ENCODE measurements around the gene KLHL25.

KLHL25 gene

DNA sequence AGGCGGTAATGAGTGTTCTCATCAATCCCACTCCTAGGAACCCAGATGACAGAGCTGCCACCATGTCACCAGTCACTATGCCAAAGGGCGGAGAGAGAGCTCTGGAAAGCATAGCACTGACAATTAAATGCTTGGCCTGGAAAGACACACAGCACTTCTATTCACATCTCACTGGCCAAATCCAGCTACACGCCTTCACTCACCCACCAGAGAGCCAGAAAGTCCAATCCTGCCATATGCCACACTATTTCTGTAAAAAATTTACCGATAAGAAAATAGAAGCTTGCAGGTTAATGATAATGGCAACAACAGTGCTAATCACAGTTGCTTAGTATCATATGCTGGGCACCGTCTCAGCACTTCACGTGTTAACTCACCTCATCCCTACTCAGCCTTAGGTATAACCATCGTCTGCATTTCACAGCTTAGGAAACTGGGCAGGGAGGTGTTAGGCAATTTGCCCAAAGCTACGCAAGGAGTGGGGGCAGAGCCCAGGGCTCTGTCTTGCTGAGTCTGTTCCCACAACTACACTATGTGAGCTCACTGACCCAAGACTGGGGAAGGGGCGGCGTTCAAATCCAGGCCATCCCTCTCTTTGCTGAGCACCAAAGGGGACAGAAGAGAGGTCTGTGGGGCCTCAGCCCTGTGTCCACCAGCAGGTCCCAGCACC, 16.5 kb downstream of the KLHL25 start:
- DNase-seq (ENCODE audit: extremely low read depth in 1 of 2, low read depth in 1 of 2), result no peak

DNA sequence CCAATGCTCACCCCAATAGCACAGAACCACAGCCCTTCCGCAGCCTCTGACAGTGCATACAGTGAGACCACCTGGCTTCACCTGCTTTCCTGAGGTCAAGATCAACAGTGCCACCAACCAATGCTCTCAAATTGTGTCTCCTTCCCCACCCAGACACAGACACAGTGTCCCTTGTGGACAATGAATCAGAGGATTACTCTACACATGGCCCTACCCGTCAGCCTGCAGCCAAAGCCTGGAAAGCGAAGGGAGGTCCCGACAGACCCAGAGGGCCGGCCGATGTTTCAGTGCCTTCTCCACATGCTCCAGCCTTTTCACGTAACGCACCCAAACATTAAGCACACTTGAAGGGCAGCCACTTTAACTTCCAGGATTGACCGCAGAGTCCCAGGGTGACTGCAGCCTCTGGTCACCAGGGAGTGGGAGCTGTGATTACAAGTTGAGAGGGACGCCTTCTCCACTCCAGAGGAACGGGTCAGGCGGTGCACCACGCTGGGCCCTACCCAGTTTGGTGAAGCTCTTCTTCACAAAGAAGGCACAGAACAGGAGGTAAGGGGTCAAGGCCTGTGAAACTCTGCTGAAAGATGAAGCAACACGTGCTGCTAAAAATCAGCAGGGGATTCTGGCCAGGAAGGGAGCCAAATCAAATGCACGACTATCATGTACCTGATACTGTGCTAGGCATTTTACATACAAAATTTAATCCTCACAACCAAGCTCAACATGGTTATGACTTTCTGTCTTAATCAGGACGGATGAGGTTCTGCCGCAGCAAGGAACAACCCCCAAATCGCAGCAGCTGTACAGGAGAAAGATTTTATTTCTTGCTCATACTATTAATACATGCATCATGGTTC, 17.2 kb downstream of the KLHL25 start:
- DNase-seq (ENCODE audit: extremely low read depth in 1 of 2, low read depth in 1 of 2), result no peak

DNA sequence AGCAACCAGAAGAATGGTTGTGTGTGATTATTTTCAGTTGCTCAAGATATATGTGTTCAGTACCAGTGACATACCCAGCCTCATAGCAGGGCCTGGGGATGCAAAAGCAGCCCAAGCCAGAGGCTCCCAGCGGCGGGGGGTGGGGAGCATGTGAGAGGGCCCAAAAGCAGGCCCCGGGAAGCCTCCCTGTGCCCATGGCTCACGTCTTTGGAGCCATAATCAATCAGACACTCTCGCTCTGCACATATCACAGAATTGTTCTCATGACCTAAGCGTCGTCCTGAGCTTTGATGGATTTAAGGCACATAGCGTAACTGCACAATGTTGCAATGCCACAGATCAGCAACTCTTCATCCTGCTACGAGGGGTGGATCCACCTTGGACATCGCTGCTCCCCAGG, 20.8 kb downstream of the KLHL25 start:
- DNase-seq (ENCODE audit: extremely low read depth in 1 of 2, low read depth in 1 of 2), result no peak

DNA sequence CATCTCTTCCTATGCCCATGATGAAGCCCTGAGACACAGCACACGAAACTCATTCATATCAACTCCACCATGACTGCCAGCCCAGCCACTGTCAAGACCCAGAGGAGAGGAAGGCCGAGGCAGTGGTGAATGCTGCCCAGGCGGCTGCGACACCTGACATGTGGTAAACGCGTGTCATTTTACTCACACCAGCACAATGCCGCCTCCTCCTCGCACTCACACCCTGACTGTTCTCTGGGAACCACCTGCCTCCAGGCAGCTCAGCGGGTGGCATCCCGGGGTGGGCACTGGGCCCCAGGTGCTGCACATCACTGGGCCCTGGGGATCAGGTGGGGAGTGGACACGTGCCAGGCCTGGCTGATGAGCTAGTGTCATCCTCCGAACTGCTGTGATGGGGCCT, 21.5 kb downstream of the KLHL25 start:
- no peak for DNase-seq (ENCODE audit: extremely low read depth in 1 of 2, low read depth in 1 of 2)

DNA sequence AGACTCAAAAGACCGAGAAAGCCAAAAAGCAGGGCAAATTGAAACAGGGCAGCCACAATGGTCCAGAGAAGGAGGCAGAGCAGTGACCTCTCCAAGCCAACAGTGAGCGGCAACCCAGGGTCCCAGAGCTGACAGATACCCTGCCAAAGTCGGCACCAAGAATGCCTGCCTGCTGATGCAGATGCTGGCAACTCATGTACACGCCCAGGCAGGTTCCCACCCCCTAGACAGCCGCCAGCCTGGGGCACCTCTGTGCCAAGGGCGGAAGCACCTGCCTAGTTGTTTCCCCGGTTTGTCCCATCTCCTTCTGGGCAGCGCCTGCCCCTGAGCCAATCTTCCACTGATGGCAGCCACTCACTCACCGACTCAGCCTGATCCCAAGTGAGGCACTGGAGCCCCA, 22.1 kb downstream of the KLHL25 start:
- DNase-seq (ENCODE audit: extremely low read depth in 1 of 2, low read depth in 1 of 2), result no peak

DNA sequence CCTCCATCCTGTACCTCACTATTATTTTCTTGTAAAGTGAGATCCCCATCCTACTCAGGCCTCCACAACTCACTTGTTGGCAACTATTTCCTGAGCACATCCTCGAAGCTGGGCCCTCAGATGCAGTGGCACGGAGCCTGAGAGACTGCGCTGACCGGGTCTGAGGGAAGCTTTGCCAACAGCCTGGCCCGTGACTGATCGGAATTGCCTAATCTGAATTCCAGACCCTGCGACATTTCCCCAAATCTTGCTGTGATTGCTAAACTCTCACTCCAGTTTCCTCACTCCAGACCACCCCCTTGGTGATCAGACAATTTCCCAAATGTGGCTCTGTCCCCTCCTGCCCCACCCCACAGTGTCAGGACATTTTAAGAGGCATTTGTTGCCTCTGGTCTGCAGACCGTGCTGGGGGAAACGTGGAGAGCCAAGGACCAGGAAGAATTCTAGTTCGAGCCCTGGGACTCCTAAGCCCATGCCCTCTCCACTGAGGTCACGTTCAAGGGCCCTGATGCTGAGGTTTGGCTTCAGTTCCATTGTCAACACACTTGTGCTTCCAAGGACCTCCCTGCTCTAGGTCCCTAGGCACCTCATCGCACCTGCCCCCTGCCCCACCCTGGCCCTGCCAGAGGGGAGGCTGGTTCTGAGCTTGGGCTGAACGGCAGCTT, 22.8 kb downstream of the KLHL25 start:
- DNase-seq (ENCODE audit: extremely low read depth in 1 of 2, low read depth in 1 of 2), result no peak

DNA sequence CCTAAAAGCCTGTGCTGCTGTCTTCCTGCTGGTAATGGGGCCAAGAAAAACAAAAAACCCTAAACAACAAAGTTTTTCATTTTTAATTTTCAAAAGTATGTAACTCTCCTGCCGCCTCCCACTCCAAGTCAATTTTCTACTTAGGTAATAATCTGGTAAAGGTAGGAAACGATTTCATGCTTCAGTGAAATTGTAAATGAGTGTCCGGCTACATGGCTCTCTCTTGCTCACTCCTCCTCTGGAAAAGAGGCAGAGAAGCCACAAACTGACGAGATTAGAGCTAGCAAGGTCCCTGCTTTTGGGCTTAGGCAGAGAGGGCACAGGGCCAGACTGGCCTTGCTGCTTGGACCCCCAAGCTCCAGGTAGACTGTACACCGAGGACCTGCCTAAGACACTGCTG, 23.5 kb downstream of the KLHL25 start:
- DNase-seq (ENCODE audit: extremely low read depth in 1 of 2, low read depth in 1 of 2), result no peak

DNA sequence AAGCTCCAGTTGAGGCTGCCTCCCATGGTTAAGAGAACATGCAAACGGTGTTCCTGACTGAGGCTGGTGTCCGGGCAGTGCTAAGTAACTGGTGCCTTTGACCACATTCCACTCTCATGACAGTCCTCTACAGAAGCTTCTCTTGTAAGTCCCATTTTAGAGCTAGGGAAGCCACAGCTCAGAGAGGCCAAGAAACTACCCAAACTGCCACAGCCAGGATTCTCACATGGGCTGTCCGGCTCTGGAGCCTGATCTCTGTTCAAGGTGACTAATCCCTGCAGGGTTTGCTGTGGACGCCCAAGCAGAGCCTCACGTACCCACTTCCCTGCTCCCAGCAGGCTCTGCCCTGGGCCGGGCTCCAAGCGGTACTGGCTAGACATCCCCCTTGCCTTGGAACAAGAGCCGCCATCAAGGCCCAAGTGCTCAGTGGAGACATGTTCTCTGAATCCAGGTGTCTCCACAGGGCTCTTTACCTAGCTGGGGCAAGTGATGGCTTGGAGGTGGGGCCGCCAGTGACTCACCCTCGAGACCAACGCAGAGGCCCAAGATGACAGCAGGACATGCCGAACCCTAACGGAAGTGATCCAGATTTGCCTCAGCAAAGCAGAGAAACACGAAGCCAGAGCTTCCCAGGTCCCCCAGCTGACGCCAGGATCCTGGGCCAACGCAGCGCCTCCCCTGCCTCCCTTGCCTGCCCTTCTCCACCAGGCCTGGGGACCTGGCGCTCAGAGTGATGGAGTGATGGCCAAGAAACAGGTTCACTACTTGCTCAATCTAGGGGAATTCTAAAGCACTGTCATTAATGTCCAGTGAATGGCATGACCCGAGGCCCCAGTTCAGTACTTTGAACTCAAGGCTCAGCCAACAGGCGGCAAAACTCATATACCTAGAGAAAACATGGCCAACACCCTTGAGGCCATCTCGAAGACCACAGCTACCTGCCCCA, 24.4 kb downstream of the KLHL25 start:
- no peak for DNase-seq (ENCODE audit: extremely low read depth in 1 of 2, low read depth in 1 of 2)

DNA sequence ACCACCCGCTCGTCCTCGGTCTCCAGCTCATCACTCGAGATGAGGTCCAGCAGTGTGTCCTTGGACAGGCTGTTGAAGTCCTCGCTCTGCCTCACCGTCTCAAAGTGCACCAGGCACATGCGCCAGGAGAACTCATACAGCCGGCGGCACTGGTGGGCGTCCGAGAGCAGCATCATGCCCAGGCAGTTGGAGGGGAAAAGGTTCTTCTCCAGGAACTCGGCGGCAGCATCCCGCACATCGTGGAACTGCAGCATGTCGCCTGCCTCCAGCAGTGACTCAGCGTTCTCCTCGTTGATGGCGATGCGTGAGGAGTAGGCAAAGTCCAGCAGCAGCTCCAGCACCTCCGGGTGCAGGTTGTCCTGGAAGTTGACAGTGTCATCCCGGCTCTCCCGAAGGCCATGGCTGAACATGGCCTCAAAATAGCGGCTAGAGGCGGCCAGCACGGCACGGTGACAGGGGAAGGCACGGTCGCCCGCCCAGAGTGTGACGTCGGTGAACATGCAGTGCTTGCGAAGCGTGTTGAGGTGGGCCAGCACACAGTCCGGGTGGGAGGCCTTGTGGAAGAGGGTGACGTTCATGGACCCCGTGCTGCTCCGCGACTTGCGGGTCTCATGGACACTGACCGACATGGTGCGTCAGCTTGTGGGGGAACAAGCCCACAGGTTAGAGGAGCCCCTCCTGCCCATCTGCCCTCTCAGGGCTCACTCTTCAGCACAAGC, 25.4 kb downstream of the KLHL25 start:
- DNase-seq (ENCODE audit: extremely low read depth in 1 of 2, low read depth in 1 of 2), result no peak

DNA sequence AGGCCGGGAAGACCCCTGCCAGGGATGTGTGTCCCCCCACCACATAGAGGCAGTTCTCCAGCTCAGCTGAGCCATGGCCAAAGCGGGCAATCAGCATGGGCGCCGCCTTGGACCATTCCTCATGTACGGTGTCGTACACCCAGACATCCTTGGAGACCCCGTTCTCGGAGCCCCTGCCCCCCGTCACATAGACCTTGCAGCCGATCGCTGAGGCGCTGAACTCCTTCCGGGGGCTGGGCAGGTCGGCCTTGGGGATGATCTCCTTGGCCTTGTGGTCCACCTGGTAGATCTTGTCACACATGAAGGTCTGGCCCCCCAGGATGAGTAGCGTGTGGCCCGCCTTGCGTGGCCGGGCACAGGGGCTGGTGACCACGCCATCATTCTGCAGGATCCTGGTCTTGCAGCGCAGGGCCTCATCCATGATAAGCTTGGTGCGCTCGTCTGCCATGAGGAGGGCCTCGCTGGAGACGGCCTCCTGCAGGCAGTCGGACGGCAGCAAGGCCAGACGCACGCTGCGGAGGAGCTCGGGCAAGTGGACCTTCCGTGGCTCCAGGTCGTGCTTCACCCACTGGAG, 26.0 kb downstream of the KLHL25 start:
- no peak for DNase-seq (ENCODE audit: extremely low read depth in 1 of 2, low read depth in 1 of 2)

DNA sequence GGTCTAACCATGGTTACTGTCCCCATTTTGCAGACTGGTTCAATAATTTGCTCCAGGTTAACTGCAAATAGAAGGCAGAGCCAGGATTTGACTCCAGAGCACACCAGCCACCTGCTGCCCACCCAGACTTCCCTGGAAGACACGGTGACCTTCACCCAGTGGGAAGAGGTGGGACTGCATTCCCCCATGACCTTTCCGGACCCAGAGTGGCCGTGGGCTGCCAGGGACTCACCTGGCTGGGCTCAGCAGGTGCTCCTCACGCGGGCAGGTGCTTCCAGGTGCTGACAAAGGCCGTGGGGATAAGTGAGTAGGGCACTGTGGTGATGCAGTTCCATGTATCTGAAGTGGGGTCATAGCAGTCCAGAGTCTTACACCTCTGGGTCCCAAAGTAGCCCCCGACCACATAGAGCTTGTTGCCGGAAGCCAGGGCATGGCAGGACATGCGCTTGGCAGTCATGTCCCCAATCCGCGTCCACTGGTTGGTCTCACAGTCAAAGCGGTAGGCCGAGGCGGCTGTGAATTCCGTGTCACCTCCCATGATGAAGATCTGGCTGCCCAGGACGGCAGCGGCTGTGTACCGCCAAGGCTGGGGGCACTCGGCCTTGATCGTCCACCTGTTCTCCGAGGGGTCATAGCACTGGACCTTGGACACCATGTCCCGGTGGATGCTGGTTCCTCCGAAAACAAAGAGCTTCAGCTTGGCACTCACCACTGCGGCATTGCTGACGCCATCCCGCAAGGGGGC, 26.8 kb downstream of the KLHL25 start:
- no peak for DNase-seq (ENCODE audit: extremely low read depth in 1 of 2, low read depth in 1 of 2)

DNA sequence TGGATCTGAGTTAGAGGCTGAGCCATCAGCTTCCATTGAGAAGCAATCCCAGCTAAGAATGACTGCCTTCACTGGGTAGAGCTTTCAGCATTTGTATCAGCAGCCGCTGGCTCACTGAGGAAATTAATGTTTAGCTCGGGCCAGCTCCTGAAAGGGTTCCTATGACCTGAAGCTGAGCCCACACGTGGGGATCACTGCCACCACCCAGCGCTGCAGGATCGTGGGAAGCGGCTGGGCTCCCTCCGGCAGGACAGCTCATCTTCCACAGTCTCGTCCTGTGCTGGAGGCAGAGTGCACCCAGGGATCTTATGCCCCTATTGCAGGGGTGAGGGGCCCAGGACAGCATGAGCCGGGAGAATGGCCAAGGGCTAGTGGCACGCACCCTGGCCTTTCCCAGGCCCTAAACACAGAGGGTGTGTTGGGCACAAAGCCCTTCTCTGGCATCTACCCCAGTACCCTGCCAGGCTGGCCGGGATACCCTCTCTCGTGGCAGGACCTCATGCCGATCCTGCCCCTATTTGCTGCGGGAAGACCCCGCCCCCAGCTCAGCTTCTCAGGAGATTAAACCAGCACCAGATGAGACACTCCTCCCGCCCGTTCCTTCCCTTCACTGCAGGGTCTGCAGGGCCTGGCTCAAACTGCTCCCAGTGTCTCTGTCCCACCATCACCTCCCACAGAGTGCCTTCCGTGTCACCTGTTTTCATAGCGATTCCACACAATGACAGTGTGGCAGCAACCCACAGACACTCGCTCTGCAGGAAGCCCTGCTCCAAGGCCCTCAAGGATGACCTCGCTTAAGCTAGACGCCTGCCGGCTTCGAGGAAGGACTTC, 28.5 kb downstream of the KLHL25 start:
- DNase-seq (ENCODE audit: extremely low read depth in 1 of 2, low read depth in 1 of 2), result no peak

DNA sequence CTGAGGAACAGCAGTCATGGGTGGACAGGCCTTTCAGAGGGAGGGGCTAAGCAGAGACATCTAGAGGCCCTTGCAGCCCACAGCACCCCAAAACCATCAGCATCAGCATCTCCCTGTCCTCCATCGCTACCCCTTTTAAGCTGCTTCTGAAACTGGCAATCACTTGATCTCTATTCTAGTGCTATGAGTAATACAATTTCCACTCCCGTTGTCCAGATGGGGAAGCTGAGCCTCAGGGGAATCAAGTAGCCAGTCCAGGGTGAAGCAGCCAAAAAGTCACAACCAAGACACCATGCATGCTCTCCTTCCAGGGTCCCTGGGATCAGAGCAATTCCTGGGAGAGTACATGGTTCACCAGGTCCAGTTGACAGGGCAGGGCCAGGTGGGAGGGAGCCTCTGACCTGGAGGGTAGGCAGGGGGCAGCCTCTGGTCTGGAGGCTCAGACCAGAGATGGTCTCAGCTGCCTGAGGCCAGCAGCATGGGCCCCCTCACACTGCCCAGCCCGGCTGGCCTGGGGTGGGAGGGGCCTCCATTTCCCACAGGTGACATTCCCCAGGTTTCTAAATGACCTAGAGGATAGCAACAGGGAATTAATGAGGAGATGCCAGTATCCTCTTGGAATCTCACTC, 30.0 kb downstream of the KLHL25 start:
- no peak for DNase-seq (ENCODE audit: extremely low read depth in 1 of 2, low read depth in 1 of 2)

DNA sequence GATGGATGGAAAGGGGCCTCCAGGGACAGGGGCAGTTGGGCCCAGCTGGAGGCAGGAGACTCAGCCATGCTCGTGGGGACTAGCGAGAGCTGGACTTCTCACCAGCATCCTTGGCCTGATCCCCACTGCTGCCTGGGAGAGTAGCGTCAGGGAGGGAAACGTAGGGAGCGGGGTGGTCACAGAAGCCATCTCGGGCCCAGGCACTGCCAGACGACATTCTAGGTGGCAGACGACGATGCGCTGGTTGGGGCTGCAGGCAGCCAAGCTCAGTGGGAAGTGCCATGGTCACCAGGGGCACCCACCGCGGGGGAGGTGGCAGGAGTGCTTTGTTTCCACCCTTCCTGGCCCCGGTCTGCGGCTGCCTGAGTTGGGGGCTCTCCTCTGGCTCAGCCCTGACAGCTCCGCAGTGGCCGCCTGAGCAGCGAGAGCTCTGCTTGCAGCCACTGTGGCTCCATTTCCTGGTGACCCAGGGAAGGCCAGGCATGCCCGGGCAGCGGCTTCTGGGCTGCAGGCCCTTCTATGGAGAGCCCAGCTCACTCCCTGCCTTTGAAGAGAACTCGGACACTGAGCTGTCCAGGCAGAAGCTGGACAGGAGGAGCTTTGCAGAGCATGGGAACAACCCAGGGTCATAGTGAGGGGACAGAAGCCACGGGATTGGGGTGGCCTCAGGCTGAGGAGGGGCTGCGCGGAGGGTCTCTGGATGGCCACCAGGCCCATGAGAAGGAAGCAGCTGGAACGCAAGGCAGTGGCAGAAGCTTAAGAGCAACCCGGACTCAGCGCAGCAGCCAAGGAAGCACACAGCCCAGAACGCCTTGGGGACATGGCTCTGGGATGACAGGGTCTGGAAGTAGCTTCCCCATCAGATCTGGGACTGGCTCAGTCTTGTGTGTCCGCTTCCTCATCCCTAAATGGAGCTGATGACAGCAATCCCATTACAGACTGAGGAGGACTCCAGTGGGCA, 30.8 kb downstream of the KLHL25 start:
- no peak for DNase-seq (ENCODE audit: extremely low read depth in 1 of 2, low read depth in 1 of 2)

DNA sequence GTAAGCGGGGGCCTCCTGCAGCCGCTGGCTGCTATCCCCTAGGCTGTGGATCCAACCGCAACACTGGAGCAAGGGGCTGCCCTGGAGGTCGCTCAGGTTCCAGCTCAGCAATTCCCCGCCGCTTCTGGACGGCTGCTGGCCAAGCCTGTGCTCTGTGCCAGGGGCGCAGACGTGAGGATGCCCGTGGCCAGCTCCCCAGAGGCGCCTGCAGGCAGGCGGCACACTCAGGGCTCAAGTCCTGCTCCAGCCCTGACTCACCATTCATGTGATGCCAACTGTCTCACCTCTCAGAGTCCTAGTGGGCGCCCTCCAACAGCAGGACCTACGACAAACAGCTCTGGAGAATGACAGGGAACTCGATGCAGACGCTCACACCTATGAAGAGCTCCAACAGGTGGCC, 31.6 kb downstream of the KLHL25 start:
- no peak for DNase-seq (ENCODE audit: extremely low read depth in 1 of 2, low read depth in 1 of 2)

DNA sequence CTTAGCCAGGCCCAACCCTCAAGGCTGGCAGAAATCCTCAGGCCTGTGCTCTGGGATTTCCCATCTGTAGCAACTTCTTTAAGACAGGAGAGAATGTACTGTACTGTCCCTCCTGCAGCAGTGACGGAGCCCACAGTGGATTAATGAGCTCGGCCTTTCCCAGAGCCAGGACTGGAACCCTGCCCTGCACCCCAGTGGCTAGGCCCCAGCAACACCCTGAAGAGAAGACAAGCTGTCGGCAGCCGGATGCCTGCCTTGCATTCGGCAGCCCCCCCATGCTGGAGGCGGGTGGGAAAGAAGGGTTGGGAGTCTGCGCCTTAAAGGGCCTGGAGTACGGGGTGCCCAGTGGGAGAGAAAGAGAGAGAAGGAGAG, 32.0 kb downstream of the KLHL25 start:
- no peak for DNase-seq (ENCODE audit: extremely low read depth in 1 of 2, low read depth in 1 of 2)

Data from stimulated activated CD8-positive, alpha-beta memory T cell treated with anti-CD3 and anti-CD28 coated beads, Interleukin-7, amount 100 ng/mL, for 48 hours (primary cell).